ENCODE measurements around the gene RGS16. TPM values are rescaled to one million over a fixed set of nuclear protein-coding genes. Genes with fewer than 3 reads are reported as not detected.

RGS16 gene
- total RNA-seq, 4 donors from 2014 or later = 0.41 to 0.98 (median 0.52) TPM; not detected in 1

DNA sequence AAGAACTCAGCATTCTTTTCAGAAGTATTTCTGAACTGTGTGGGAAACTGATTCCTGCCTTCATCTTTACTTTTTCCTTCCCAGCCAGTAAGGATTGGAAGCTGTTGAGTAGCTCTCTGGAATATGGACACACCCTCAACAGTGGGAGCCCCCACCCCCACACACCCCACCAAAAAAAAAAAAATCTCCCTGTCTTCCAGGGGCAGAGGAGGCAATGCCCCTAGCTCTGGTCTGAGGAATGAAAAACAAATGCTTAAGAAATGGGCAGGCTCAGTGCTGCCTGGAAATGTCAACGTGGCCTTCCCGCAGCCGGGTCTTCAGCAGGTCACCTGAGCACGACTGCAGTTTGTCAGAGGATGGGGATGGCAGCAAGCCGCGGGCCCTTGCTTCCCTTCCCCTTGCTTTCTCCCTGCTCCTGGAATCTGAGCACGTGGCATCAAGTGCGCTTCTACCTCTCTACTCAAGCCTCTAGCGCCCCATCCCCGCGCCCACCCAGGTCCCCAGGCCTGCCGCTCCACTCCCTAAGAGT is 479 bp downstream of the RGS16 start:
- peak overlapping the region; percentile 52 to 68 (median 54) for H3K4me3 ChIP-seq
- peaks cover 33 to 36% of the 10 kb centered on the region in 2 donors for H3K4me1 ChIP-seq
- no peaks in the 10 kb centered on the region for H3K27me3 ChIP-seq
- peak overlapping the region; percentile 59 to 66 (median 63) for H3K27ac ChIP-seq
- intact Hi-C loops (cut with DNase I; ENCODE audit: low total_unique reads) (loop anchor here (1.0 to 10.0 kb wide), 6 partner anchors 12 to 1031 kb away; partner anchors contain the start of genes ARPC5 and DHX9), in situ Hi-C loops (cut with MboI; ENCODE audit: low sequenced_read_pairs in 4 of 4) (no loop called here)
- TF ChIP-seq CTCF (IDR thresholded peaks at IDR 0.05 in 4 of 5, conservative IDR thresholded peaks at IDR 0.05 in 1 of 5) (no peak), POLR2A (IDR thresholded peaks at IDR 0.05) (no peak)
- H3K36me3 ChIP-seq = no peaks in the 10 kb centered on the region
- ATAC-seq (peak in 1 of 2 donors; percentile 2), DNase-seq (no peak)
- H3K9me3 ChIP-seq = no peaks in the 10 kb centered on the region

GRCh38 chr1:182602935-182603645 is 1.1 kb downstream of the RGS16 start:
- Histone ChIP-seq H3K36me3 (no peaks in the 10 kb centered on the region), H3K4me3 (peak overlapping the region in 2 of 4 donors; percentile 52 to 55), H3K4me1 (peaks cover 33 to 36% of the 10 kb centered on the region in 2 donors), H3K27ac (peak overlapping the region; percentile 31 to 66 (median 63)), H3K9me3 (no peaks in the 10 kb centered on the region), H3K27me3 (no peaks in the 10 kb centered on the region)
- TF ChIP-seq POLR2A (IDR thresholded peaks at IDR 0.05) = no peak
- no peak for TF ChIP-seq CTCF (IDR thresholded peaks at IDR 0.05 in 4 of 5, conservative IDR thresholded peaks at IDR 0.05 in 1 of 5)
- DNase-seq = no peak
- no peak for ATAC-seq
- intact Hi-C loops (cut with DNase I; ENCODE audit: low total_unique reads) (loop anchor here (2.0 to 10.0 kb wide), 5 partner anchors 98 to 1032 kb away; partner anchors contain the start of genes ARPC5 and DHX9), in situ Hi-C loops (cut with MboI; ENCODE audit: low sequenced_read_pairs in 4 of 4) (no loop called here)

DNA sequence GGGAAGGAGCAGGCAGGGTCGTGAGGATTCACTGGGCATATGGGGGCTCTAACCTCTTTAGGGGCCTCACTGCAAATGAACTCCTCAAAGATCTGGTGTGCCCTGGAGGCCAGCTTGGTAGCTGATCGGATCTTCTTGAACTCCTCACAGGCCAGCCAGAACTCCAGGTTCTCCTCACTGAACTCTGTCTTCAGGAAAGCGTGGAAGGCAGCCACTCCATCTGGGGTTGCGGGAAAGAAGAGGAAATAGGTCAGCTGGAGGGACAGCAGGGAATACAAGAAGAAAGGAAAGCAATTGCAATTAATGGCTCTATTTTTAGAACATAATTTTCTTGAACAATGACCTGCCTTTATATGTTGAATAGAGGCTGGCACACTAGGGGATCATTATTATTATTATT is 2.3 kb downstream of the RGS16 start:
- in situ Hi-C loops (cut with MboI; ENCODE audit: low sequenced_read_pairs in 4 of 4) = no loop called here
- no peaks in the 10 kb centered on the region for H3K27me3 ChIP-seq
- ATAC-seq (no peak), DNase-seq (no peak)
- H3K9me3 ChIP-seq = no peaks in the 10 kb centered on the region
- H3K4me3 ChIP-seq = no peak overlapping the region
- intact Hi-C loops (cut with DNase I; ENCODE audit: low total_unique reads) = loop anchor here (1.0 to 10.0 kb wide), 6 partner anchors 99 to 1033 kb away; partner anchors contain the start of genes ARPC5 and DHX9
- H3K36me3 ChIP-seq = no peaks in the 10 kb centered on the region
- TF ChIP-seq POLR2A (IDR thresholded peaks at IDR 0.05) = no peak
- TF ChIP-seq CTCF (IDR thresholded peaks at IDR 0.05 in 4 of 5, conservative IDR thresholded peaks at IDR 0.05 in 1 of 5) = no peak
- peaks cover 26 to 27% of the 10 kb centered on the region in 2 donors for H3K4me1 ChIP-seq
- H3K27ac ChIP-seq = peak overlapping the region; percentile 4 to 66 (median 52)

DNA sequence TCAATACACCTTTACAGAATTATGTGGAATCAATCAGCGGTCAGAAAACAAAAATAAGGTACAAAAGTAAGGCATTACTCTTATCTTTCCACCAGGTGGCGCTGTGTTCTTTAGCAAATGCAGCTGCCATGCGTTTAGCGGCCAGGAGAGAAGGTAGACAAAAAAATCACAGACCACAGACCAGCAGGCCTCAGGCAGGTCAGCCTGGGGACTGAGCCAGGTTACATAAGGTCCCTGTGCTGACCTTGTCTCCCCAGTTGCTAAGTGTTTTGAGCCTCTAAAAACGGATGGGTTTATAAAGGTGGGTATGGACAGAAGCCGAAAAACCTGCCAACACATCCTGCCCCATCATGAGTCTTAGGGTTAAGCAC is 2.8 kb downstream of the RGS16 start:
- DNase-seq = peak; percentile 54 to 65
- no peaks in the 10 kb centered on the region for H3K36me3 ChIP-seq
- peak; percentile 51 to 67 for ATAC-seq
- intact Hi-C loops (cut with DNase I; ENCODE audit: low total_unique reads) = loop anchor here (1.0 to 10.0 kb wide), 5 partner anchors 181 to 1033 kb away; partner anchors contain the start of genes ARPC5 and DHX9
- H3K27ac ChIP-seq = peak overlapping the region; percentile 4 to 66 (median 52)
- peaks cover 22% of the 10 kb centered on the region in 2 donors for H3K4me1 ChIP-seq
- no peak overlapping the region for H3K4me3 ChIP-seq
- no peaks in the 10 kb centered on the region for H3K9me3 ChIP-seq
- in situ Hi-C loops (cut with MboI; ENCODE audit: low sequenced_read_pairs in 4 of 4) = no loop called here
- no peak for TF ChIP-seq POLR2A (IDR thresholded peaks at IDR 0.05)
- TF ChIP-seq CTCF (IDR thresholded peaks at IDR 0.05 in 4 of 5, conservative IDR thresholded peaks at IDR 0.05 in 1 of 5) = peak; percentile 80 to 94 (median 92)
- H3K27me3 ChIP-seq = no peaks in the 10 kb centered on the region

All from gastrocnemius medialis (tissue), 4 donors.